H9 (cell line): ENCODE measurements around the gene HIGD1B. TPM values are rescaled to one million over a fixed set of nuclear protein-coding genes. Genes with fewer than 3 reads are reported as not detected.
"Not testable (repeated sequence)": the region's sequence is repeated elsewhere in the genome, so short reads cannot be mapped to it uniquely, and the experiment has no call there.

Experiments
- DNase-seq: peaks from one replicate; pipeline ENCODE4 v3.0.0-alpha.2; 2017
- H2AFZ ChIP-seq: one replicate; pipeline ENCODE4 v1.6.1; 2013; ENCODE audit warnings: mild to moderate bottlenecking, low read length, control low read depth, moderate library complexity
- H2AK5ac ChIP-seq: 2 replicates; pipeline ENCODE4 v1.6.1; 2013; ENCODE audit warnings: low read length, control low read depth, mixed read lengths; ENCODE audit not compliant: insufficient read length
- H2BK120ac ChIP-seq: one replicate; pipeline ENCODE4 v1.6.1; 2013; ENCODE audit warnings: low read depth, mild to moderate bottlenecking, low read length, control low read depth, inconsistent platforms; ENCODE audit not compliant: poor library complexity, severe bottlenecking
- H2BK12ac ChIP-seq: 2 replicates; pipeline ENCODE4 v1.6.1; 2013; ENCODE audit warnings: low read length, control low read depth, mixed read lengths, low read depth; ENCODE audit not compliant: insufficient read length
- H2BK15ac ChIP-seq: 2 replicates; pipeline ENCODE4 v1.6.1; 2013; ENCODE audit warnings: low read depth, low read length, control low read depth
- H2BK20ac ChIP-seq: one replicate; pipeline ENCODE4 v1.6.1; 2013; ENCODE audit warnings: low read depth, mild to moderate bottlenecking, low read length, control low read depth, inconsistent platforms; ENCODE audit not compliant: poor library complexity, severe bottlenecking
- H2BK5ac ChIP-seq: 2 replicates; pipeline ENCODE4 v1.6.1; 2013; ENCODE audit warnings: low read length, control low read depth, mixed read lengths; ENCODE audit not compliant: insufficient read length
- H3K14ac ChIP-seq: 2 replicates; pipeline ENCODE4 v1.6.1; 2013; ENCODE audit warnings: low read length, control low read depth; ENCODE audit not compliant: insufficient read depth
- H3K18ac ChIP-seq: 2 replicates; pipeline ENCODE4 v1.6.1; 2013; ENCODE audit warnings: low read depth, mild to moderate bottlenecking, mixed read lengths, low read length, control low read depth; ENCODE audit not compliant: insufficient read length
- H3K23ac ChIP-seq: 2 replicates; pipeline ENCODE4 v1.6.1; 2013; ENCODE audit warnings: low read length, control low read depth, mixed read lengths, low read depth; ENCODE audit not compliant: insufficient read length
- H3K23me2 ChIP-seq: 2 replicates; pipeline ENCODE4 v1.6.1; 2013; ENCODE audit warnings: low read depth, mild to moderate bottlenecking, mixed read lengths, low read length, control low read depth; ENCODE audit not compliant: insufficient read length, poor library complexity, severe bottlenecking
- H3K27ac ChIP-seq: 2 replicates; pipeline ENCODE4 v1.5.1; 2013; ENCODE audit warnings: low read length, control low read depth, mixed read lengths, low read depth; ENCODE audit not compliant: insufficient read length
- H3K27me3 ChIP-seq: 2 replicates; pipeline ENCODE4 v1.6.1; 2013; ENCODE audit warnings: low read length, control low read depth, inconsistent platforms; ENCODE audit not compliant: insufficient read depth
- H3K4ac ChIP-seq: 2 replicates; pipeline ENCODE4 v1.6.1; 2013; ENCODE audit warnings: low read depth, mild to moderate bottlenecking, control low read depth, inconsistent platforms, low read length, moderate library complexity
- H3K4me1 ChIP-seq: 2 replicates; pipeline ENCODE4 v1.6.1; 2013; ENCODE audit warnings: low read length, control low read depth, inconsistent platforms; ENCODE audit not compliant: insufficient read depth
- H3K4me2 ChIP-seq: 2 replicates; pipeline ENCODE4 v1.6.1; 2013; ENCODE audit warnings: low read length, control low read depth, mixed read lengths; ENCODE audit not compliant: insufficient read length, insufficient read depth
- H3K56ac ChIP-seq: 2 replicates; pipeline ENCODE4 v1.6.1; 2013; ENCODE audit warnings: low read depth, mild to moderate bottlenecking, mixed read lengths, low read length, control low read depth; ENCODE audit not compliant: insufficient read length
- H3K79me1 ChIP-seq: 2 replicates; pipeline ENCODE4 v1.6.1; 2013; ENCODE audit warnings: low read depth, mild to moderate bottlenecking, moderate library complexity, low read length, control low read depth, inconsistent platforms; ENCODE audit not compliant: insufficient read depth, poor library complexity, severe bottlenecking
- H3K79me2 ChIP-seq: 2 replicates; pipeline ENCODE4 v1.6.1; 2013; ENCODE audit warnings: low read length, control low read depth, inconsistent platforms; ENCODE audit not compliant: insufficient read depth
- H3K9ac ChIP-seq: 2 replicates; pipeline ENCODE4 v1.6.1; 2013; ENCODE audit warnings: low read length, control low read depth, mixed read lengths; ENCODE audit not compliant: insufficient read length; ENCODE audit errors: extremely low read depth
- H3K9me3 ChIP-seq: one replicate; pipeline ENCODE4 v1.6.1; 2013; ENCODE audit warnings: low read depth, low read length, inconsistent platforms; ENCODE audit not compliant: control insufficient read depth
- H3T11ph ChIP-seq: one replicate; pipeline ENCODE4 v1.6.1; 2013; ENCODE audit warnings: mild to moderate bottlenecking, low read length, control low read depth, inconsistent platforms
- H4K20me1 ChIP-seq: one replicate; pipeline ENCODE4 v1.6.1; 2013; ENCODE audit not compliant: control insufficient read depth, insufficient read length, insufficient read depth
- H4K5ac ChIP-seq: 2 replicates; pipeline ENCODE4 v1.6.1; 2013; ENCODE audit warnings: low read depth, mild to moderate bottlenecking, mixed read lengths, low read length, control low read depth; ENCODE audit not compliant: insufficient read length
- H4K8ac ChIP-seq: replicated peaks from 2 replicates; pipeline ENCODE4 v1.6.1; 2013; ENCODE audit warnings: low read length, control low read depth, mixed read lengths, low read depth; ENCODE audit not compliant: insufficient read length
- H4K91ac ChIP-seq: 2 replicates; pipeline ENCODE4 v1.6.1; 2013; ENCODE audit warnings: low read depth, mild to moderate bottlenecking, moderate library complexity, mixed read lengths, low read length, control low read depth; ENCODE audit not compliant: insufficient read length
- H3K27ac Mint-ChIP-seq, 3 experiments: 2 replicates in 2 of 3; 3 replicates in 1 of 3; pipeline ENCODE4 v1.8.0; 2020 to 2021; ENCODE audit warnings: mixed read lengths in 3 of 3, mild to moderate bottlenecking in 1 of 3, moderate library complexity in 1 of 3
- H3K27me3 Mint-ChIP-seq: 2 replicates; pipeline ENCODE4 v1.8.0; 2021; ENCODE audit warnings: low read depth, mild to moderate bottlenecking, moderate library complexity, mixed read lengths
- H3K36me3 Mint-ChIP-seq, 3 experiments: 2 replicates in 2 of 3; 3 replicates in 1 of 3; pipeline ENCODE4 v1.8.0; 2020 to 2021; ENCODE audit warnings: low read depth in 3 of 3, mixed read lengths in 3 of 3; ENCODE audit not compliant: insufficient read depth in 1 of 3
- H3K4me1 Mint-ChIP-seq, 2 experiments: 2 replicates each; pipeline ENCODE4 v1.8.0; 2020; ENCODE audit warnings: mixed read lengths in 2 of 2
- H3K4me3 Mint-ChIP-seq, 2 experiments: 2 replicates in 1 of 2; 3 replicates in 1 of 2; pipeline ENCODE4 v1.8.0; 2020 to 2021; ENCODE audit warnings: mild to moderate bottlenecking in 2 of 2, mixed read lengths in 2 of 2, moderate library complexity in 1 of 2
- H3K9me3 Mint-ChIP-seq, 2 experiments: 2 replicates in 1 of 2; 3 replicates in 1 of 2; pipeline ENCODE4 v1.8.0; 2020; ENCODE audit warnings: mild to moderate bottlenecking in 2 of 2, mixed read lengths in 2 of 2, moderate library complexity in 1 of 2
- CTCF ChIP-seq: fragments of 200-600 bp; sonication (generic); conservative IDR thresholded peaks from 3 replicates; pipeline ENCODE4 v1.8.0; 2021; ENCODE audit warnings: antibody characterized with exemption, mild to moderate bottlenecking
- WGBS: extraction: QIAGEN DNeasy Blood & Tissue Kit; methylation state at CpG from one replicate; pipeline ENCODE4 v1.1.7; 2013; ENCODE audit warnings: missing lambda C conversion rate, low lambda C conversion rate, mixed read lengths; ENCODE audit not compliant: insufficient read length; ENCODE audit errors: extremely low coverage; 5-methylcytosine and 5-hydroxymethylcytosine counted together
- total RNA-seq: library from RNA; stranded (reverse); gene quantifications from 2 replicates; pipeline ENCODE4 v1.2.1, GENCODE V29; 2021

HIGD1B gene
- total RNA-seq, 1 experiment from 2014 or later = not detected

DNA sequence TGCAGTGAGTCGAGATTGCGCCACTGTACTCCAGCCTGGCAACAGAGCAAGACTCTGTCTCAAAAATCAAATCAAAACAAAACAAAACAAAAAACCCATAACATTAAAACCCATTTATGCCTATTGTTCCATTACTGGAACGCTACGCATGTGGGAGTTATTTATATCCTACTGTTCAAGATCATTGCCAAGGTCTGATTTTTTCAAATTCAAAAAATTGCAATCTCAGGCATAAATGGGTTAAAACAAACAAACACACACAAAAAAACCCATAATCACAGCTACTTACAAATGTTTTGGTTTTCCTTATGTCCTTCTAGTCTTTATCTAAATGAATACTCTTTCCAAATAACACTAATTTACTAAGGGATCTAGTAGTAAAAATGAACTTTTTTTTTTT, 35.4 kb upstream of the HIGD1B start:
- no peak overlapping the region for H3K56ac ChIP-seq
- H2AFZ ChIP-seq = no peak overlapping the region
- no peaks in the 10 kb centered on the region for H3K27me3 ChIP-seq
- WGBS = no CpG with 5 or more reads among the region's 4 CpGs
- H3K9ac ChIP-seq = no peak overlapping the region
- H3K4me1 ChIP-seq = no peaks in the 10 kb centered on the region
- Mint-ChIP-seq H3K36me3 (peaks cover 4 to 29% (median 8%) of the 10 kb centered on the region in 3 experiments; a peak in 6 of 7 replicates), H3K27ac (no peak overlapping the region), H3K4me1 (peaks cover 3 to 7% of the 10 kb centered on the region in 2 experiments; a peak in 3 of 4 replicates), H3K27me3 (no peaks in the 10 kb centered on the region), H3K9me3 (no peaks in the 10 kb centered on the region), H3K4me3 (no peak overlapping the region)
- no peak overlapping the region for H3K4me2 ChIP-seq
- H4K20me1 ChIP-seq = no peaks in the 10 kb centered on the region
- peaks cover 37% of the 10 kb centered on the region; the same call in 1 of the 2 replicates for H3K79me2 ChIP-seq
- no peak overlapping the region for H3K23ac ChIP-seq
- H4K5ac ChIP-seq = no peak overlapping the region
- H3K9me3 ChIP-seq = no peaks in the 10 kb centered on the region
- H3K18ac ChIP-seq = no peak overlapping the region
- H2AK5ac ChIP-seq = no peak overlapping the region
- TF ChIP-seq CTCF = no peak
- H3T11ph ChIP-seq = no peak overlapping the region
- peaks cover 6% of the 10 kb centered on the region for H3K79me1 ChIP-seq
- H2BK12ac ChIP-seq = no peak overlapping the region
- H4K8ac ChIP-seq = no peak overlapping the region
- no peak overlapping the region for H3K4ac ChIP-seq
- no peak overlapping the region for H2BK5ac ChIP-seq
- H3K23me2 ChIP-seq = no peaks in the 10 kb centered on the region
- no peak overlapping the region for H2BK120ac ChIP-seq
- no peak overlapping the region for H4K91ac ChIP-seq
- H2BK20ac ChIP-seq = no peak overlapping the region
- H2BK15ac ChIP-seq = no peak overlapping the region
- DNase-seq = no peak
- H3K27ac ChIP-seq = no peak overlapping the region
- no peak overlapping the region for H3K14ac ChIP-seq

DNA sequence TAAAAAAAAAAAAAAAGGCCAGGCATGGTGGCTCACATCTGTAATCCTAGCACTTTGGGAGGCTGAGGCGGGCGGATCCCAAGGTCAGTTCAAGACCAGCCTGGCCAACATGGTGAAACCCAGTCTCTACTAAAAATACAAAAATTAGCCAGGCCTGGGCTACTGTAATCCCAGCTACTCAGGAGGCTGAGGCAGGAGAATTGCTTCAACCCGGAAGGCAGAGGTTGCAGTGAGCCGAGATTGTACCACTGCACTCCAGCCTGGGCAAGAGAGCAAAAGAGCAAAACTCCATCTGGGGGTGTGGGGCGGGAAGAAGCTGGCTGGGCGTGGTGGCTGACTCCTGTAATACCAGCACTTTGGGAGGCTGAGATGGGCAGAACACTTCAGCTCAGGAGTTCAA, 29.2 kb upstream of the HIGD1B start:
- H3K14ac ChIP-seq, H3K9me3 Mint-ChIP-seq, H2BK12ac ChIP-seq, H2AFZ ChIP-seq, H2BK5ac ChIP-seq, H3T11ph ChIP-seq, H3K4me1 ChIP-seq, H3K9ac ChIP-seq, H4K5ac ChIP-seq, DNase-seq, H4K91ac ChIP-seq, H3K4me2 ChIP-seq, H2AK5ac ChIP-seq, H3K23ac ChIP-seq, H3K56ac ChIP-seq, H3K18ac ChIP-seq, H4K8ac ChIP-seq, H3K27ac ChIP-seq, H3K4ac ChIP-seq, H2BK20ac ChIP-seq, H4K20me1 ChIP-seq, H3K4me1 Mint-ChIP-seq, H3K4me3 Mint-ChIP-seq, H2BK120ac ChIP-seq, H3K9me3 ChIP-seq, H2BK15ac ChIP-seq, H3K27me3 ChIP-seq, H3K27me3 Mint-ChIP-seq, H3K23me2 ChIP-seq: not testable (repeated sequence)
- Mint-ChIP-seq H3K27ac (peak overlapping the region in 2 of 3 experiments; percentile 70 to 91; a peak in 2 of 7 replicates), H3K36me3 (peaks cover 10 to 18% (median 14%) of the 10 kb centered on the region in 3 experiments)
- WGBS = no CpG with 5 or more reads among the region's 6 CpGs
- Histone ChIP-seq H3K79me2 (peaks cover 38% of the 10 kb centered on the region; the same call in 1 of the 2 replicates), H3K79me1 (peaks cover 17% of the 10 kb centered on the region)
